Liver (tissue), 9 donors: ENCODE results near the gene ERBIN. TPM values are rescaled to one million over a fixed set of nuclear protein-coding genes. Genes with fewer than 3 reads are reported as not detected.

Experiments
- DNase-seq: peaks from one replicate; pipeline ENCODE4 v3.0.0-alpha.2; 2017; ENCODE audit warnings: low spot score
- H3K27ac ChIP-seq, 2 donors: one replicate each; pipeline ENCODE4 v1.7.0; 2013; ENCODE audit warnings: inconsistent platforms in 2 of 2, low read length in 2 of 2, control low read depth in 1 of 2, low read depth in 1 of 2, mild to moderate bottlenecking in 1 of 2
- H3K27me3 ChIP-seq, 4 donors: one replicate each; pipeline versions ENCODE4 v1.6.1 to v1.7.0; 2013; ENCODE audit warnings: low read length in 3 of 4, inconsistent platforms in 1 of 4, mild to moderate bottlenecking in 1 of 4, moderate library complexity in 1 of 4; ENCODE audit not compliant: control insufficient read depth in 4 of 4, insufficient read depth in 4 of 4
- H3K36me3 ChIP-seq, 4 donors: one replicate each; pipeline versions ENCODE4 v1.6.1 to v1.7.0; 2013; ENCODE audit warnings: low read length in 3 of 4, mild to moderate bottlenecking in 3 of 4, low read depth in 1 of 4, moderate library complexity in 1 of 4; ENCODE audit not compliant: control insufficient read depth in 4 of 4, insufficient read depth in 3 of 4
- H3K4me1 ChIP-seq, 4 donors: one replicate each; pipeline versions ENCODE4 v1.6.1 to v1.7.0; 2013; ENCODE audit warnings: low read length in 3 of 4, mild to moderate bottlenecking in 3 of 4, moderate library complexity in 1 of 4; ENCODE audit not compliant: control insufficient read depth in 4 of 4, insufficient read depth in 4 of 4
- H3K4me3 ChIP-seq, 3 donors: one replicate each; pipeline versions ENCODE4 v1.6.1 to v1.7.0; 2013; ENCODE audit warnings: low read length in 3 of 3, control low read depth in 1 of 3, low read depth in 1 of 3, mild to moderate bottlenecking in 1 of 3
- H3K9ac ChIP-seq, 2 donors: one replicate each; pipeline ENCODE4 v1.7.0; 2013; ENCODE audit warnings: low read length in 2 of 2, mild to moderate bottlenecking in 2 of 2, moderate library complexity in 2 of 2, control low read depth in 1 of 2, low read depth in 1 of 2
- H3K9me3 ChIP-seq, 4 donors: one replicate each; pipeline versions ENCODE4 v1.6.1 to v1.7.0; 2013; ENCODE audit warnings: low read length in 3 of 4; ENCODE audit not compliant: control insufficient read depth in 4 of 4
- ATF3 ChIP-seq: IDR thresholded peaks from 2 replicates; pipeline ENCODE4 v1.6.1; 2016; ENCODE audit warnings: antibody characterized with exemption
- CTCF ChIP-seq: fragments of 150-350 bp; IDR thresholded peaks from 2 replicates; pipeline ENCODE4 v1.5.1; 2017; ENCODE audit warnings: improper control_type of control experiment, low read depth, low read length; ENCODE audit not compliant: missing input control
- EGR1 ChIP-seq, 2 donors: IDR thresholded peaks; 2 replicates each; pipeline ENCODE4 v1.6.1; 2016 to 2018; ENCODE audit warnings: antibody characterized with exemption in 2 of 2, low read depth in 2 of 2
- FOXA1 ChIP-seq: IDR thresholded peaks from 2 replicates; pipeline ENCODE4 v1.6.1; 2016; ENCODE audit warnings: antibody characterized with exemption
- FOXA2 ChIP-seq: IDR thresholded peaks from 2 replicates; pipeline ENCODE4 v1.6.1; 2016; ENCODE audit warnings: antibody characterized with exemption
- GABPA ChIP-seq, 2 donors: IDR thresholded peaks in 1 of 2; conservative IDR thresholded peaks in 1 of 2; 2 replicates each; pipeline ENCODE4 v1.6.1; 2016; ENCODE audit warnings: antibody characterized with exemption in 2 of 2, mild to moderate bottlenecking in 1 of 2, moderate library complexity in 1 of 2
- HNF4A ChIP-seq, 2 donors: conservative IDR thresholded peaks; 2 replicates each; pipeline ENCODE4 v1.6.1; 2016; ENCODE audit warnings: antibody characterized with exemption in 2 of 2, mild to moderate bottlenecking in 2 of 2
- HNF4G ChIP-seq: IDR thresholded peaks from 2 replicates; pipeline ENCODE4 v1.6.1; 2016; ENCODE audit warnings: antibody characterized with exemption
- JUND ChIP-seq, 2 donors: IDR thresholded peaks; 2 replicates each; pipeline ENCODE4 v1.6.1; 2016; ENCODE audit warnings: antibody characterized with exemption in 2 of 2
- MAX ChIP-seq: IDR thresholded peaks from 2 replicates; pipeline ENCODE4 v1.6.1; 2016; ENCODE audit warnings: antibody characterized with exemption
- NR2F2 ChIP-seq: IDR thresholded peaks from 2 replicates; pipeline ENCODE4 v1.6.1; 2016; ENCODE audit warnings: antibody characterized with exemption
- RAD21 ChIP-seq, 2 donors: IDR thresholded peaks; 2 replicates each; pipeline ENCODE4 v1.6.1; 2016; ENCODE audit warnings: antibody characterized with exemption in 2 of 2, mild to moderate bottlenecking in 2 of 2
- REST ChIP-seq: IDR thresholded peaks from 2 replicates; pipeline ENCODE4 v1.6.1; 2016; ENCODE audit warnings: antibody characterized with exemption, mild to moderate bottlenecking
- RXRA ChIP-seq, 2 donors: IDR thresholded peaks; 2 replicates each; pipeline ENCODE4 v1.6.1; 2017 to 2018; ENCODE audit warnings: antibody characterized with exemption in 2 of 2, mild to moderate bottlenecking in 1 of 2
- SP1 ChIP-seq: IDR thresholded peaks from 2 replicates; pipeline ENCODE4 v1.6.1; 2018; ENCODE audit warnings: antibody characterized with exemption, mild to moderate bottlenecking
- TAF1 ChIP-seq: conservative IDR thresholded peaks from 2 replicates; pipeline ENCODE4 v1.6.1; 2016; ENCODE audit warnings: antibody characterized with exemption, mild to moderate bottlenecking
- YY1 ChIP-seq: IDR thresholded peaks from 2 replicates; pipeline ENCODE4 v1.6.1; 2016; ENCODE audit warnings: antibody characterized with exemption, mild to moderate bottlenecking
- ZBTB33 ChIP-seq: IDR thresholded peaks from 2 replicates; pipeline ENCODE4 v1.6.1; 2016; ENCODE audit warnings: antibody characterized with exemption
- WGBS: extraction: QIAGEN DNeasy Blood & Tissue Kit; methylation state at CpG from one replicate; pipeline ENCODE4 v1.1.7; 2013; 5-methylcytosine and 5-hydroxymethylcytosine counted together
- polyA plus RNA-seq, 2 donors: library from polyadenylated mRNA; stranded (reverse) in 1 of 2; unstranded in 1 of 2; fragments of 200-250 nt in 1 of 2; fragments of >200 nt in 1 of 2; fragmentation: Nextera tagmentation in 1 of 2; extraction: Ambion mirVana in 1 of 2; gene quantifications; one replicate each; pipeline versions ENCODE4 v1.2.1 to v1.2.3, GENCODE V29; 2013 to 2015
- total RNA-seq, 2 donors: library from RNA; depleted of rRNA; stranded (reverse); fragments of >200 nt; gene quantifications; one replicate each; pipeline ENCODE4 v1.2.3, GENCODE V29; 2014
- donor health status: healthy.
- donor health status: healthy.
- donor health status: healthy.
- donor health status: healthy.
- donor health status: healthy.

Gene ERBIN
- total and polyA plus RNA-seq, 4 donors = 9.7 to 54.9 (median 32.5) TPM

- Histone ChIP-seq H3K4me3 (no peak overlapping the region), H3K36me3 (no peaks in the 10 kb centered on the region), H3K4me1 (peaks cover 0 to 4% (median 2%) of the 10 kb centered on the region in 4 donors), H3K27me3 (no peaks in the 10 kb centered on the region), H3K9ac (no peak overlapping the region), H3K9me3 (no peaks in the 10 kb centered on the region), H3K27ac (no peak overlapping the region)
- 95% methylated on average over 3 of the region's 3 CpGs for WGBS
- DNase-seq = no peak
- no peak for TF ChIP-seq ZBTB33
- no peak for TF ChIP-seq HNF4A (conservative IDR thresholded peaks at IDR 0.05)
- TF ChIP-seq CTCF = no peak
- no peak for TF ChIP-seq ATF3
- TF ChIP-seq RXRA (IDR thresholded peaks at IDR 0.05) = no peak
- TF ChIP-seq GABPA (IDR thresholded peaks at IDR 0.05 in 1 of 2, conservative IDR thresholded peaks at IDR 0.05 in 1 of 2) = no peak
- no peak for TF ChIP-seq YY1
- no peak for TF ChIP-seq REST
- no peak for TF ChIP-seq FOXA1
- no peak for TF ChIP-seq HNF4G
- TF ChIP-seq TAF1 = no peak
- no peak for TF ChIP-seq MAX
- no peak for TF ChIP-seq FOXA2
- TF ChIP-seq EGR1 (IDR thresholded peaks at IDR 0.05; ENCODE audit: low read depth in 2 of 2) = no peak
- no peak for TF ChIP-seq JUND (IDR thresholded peaks at IDR 0.05)
- no peak for TF ChIP-seq NR2F2
- TF ChIP-seq RAD21 (IDR thresholded peaks at IDR 0.05) = no peak
- TF ChIP-seq SP1 = no peak
Observed at GRCh38 chr5:65978251-65978650, 51.9 kb downstream of the ERBIN start.
